ENCODE results near the gene ENOX1.

The ENOX1 gene

DNA sequence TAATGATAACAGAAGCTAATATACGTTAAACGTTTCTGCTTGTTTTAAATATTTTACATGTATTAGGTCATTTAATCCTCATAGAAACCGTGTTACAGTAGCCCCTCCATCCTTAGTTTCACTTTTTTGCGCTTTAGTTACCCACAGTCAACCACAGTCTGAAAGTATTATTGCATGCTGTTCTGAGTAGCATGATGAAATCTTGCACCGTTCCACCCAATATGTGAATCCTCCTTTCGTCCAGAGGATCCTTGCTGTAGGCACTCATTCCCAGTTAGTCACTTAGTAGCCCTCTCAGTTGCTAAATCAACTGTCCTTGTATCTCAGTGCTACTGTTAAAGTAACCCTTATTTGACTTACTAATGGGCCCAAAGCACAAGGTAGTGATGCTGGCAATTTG, 257.8 kb downstream of the ENOX1 start:
- DNase-seq, result no peak

DNA sequence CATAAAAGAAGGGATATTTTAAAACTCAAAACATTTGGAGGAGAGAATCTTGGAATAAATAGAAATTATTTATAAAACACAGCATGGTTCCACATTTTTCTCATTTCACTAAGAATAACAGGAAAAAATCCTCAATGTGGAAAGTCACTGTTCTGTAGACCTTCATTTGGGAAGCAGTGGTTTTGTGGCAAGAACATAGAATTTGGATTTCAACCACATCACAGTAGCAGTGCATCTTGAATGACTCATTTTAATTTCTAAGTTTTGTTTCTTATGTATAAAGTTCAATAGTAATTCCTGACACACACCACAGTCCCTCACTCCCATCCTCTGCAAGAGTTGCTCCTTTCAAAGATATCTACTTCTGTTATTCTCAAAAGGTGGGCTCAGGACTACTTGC, 264.0 kb downstream of the ENOX1 start:
- no peak for DNase-seq

DNA sequence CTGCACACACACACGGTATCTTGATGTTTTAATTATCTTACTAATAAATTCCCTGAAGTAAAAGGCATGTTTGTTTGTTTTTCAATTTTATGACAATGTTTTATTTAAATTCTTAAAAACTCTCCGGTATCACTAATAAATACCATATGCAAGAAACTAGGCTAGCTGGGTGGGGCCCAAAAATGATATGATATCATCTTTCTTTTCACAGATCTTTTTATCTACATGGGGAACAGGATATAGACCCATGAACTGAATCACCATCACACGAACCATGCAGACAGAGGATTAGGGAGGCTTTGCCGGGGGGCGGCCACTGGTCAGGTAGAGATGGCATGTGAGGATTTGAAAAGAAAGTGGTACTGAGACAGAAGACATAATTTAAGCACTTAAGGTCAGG, 266.4 kb downstream of the ENOX1 start:
- DNase-seq, result no peak

DNA sequence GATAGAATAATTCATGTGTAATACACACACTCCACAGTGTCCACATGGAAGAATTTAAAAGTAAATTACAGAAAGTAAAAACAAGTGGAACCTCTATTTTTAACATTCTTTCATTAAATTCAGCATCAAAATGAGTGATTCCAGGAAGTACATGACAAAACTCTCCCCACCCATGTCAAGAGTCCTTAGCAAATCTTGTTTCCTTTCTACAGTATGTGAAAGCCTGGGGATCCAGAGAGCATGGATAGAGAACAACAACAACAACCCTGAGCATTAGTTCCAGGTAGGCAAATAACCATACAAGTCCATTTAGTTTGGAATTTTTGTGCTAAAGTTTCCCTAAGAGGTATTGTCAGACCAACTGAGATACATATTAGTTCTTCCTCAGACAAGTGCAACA, 267.9 kb downstream of the ENOX1 start:
- DNase-seq, result no peak

DNA sequence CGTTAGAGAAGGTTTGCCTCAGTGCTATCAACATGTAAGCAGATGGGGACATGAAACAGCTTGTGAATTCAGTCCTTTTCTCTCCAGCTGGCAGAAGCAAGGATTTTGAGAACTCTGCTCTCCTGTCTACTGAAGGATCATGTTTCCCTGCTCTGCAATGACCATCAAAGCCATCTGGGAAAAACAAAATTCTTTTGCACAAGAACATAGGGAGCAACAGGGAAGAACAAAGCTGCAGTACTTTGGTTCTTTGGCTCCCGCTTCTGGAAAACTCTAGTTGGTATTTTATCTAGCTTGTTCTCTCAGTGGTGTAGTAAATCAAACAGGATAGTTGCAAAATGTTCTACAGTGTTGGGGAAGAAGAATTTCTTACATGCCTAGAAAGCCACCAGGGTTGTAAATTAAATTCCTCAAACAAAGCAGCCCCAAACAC, 270.4 kb downstream of the ENOX1 start:
- no peak for DNase-seq

DNA sequence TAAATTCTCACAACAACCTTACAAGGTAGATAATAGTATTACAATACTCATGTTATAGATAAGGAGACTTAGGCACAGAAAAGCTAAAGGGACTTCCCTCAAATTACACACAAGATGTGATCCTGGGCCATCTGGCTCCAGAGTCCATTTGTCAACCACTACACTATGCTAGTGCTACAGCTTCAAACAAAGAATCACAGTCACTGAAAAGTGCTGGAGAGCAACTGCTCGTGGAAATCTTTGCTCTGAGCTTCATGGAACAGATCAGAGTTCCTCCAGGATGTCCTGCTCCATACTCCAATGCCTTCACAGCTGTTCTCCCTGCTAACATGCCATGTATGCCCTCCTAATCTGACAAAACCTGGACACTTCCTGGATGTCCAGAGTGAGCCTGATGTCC, 271.2 kb downstream of the ENOX1 start:
- no peak for DNase-seq

DNA sequence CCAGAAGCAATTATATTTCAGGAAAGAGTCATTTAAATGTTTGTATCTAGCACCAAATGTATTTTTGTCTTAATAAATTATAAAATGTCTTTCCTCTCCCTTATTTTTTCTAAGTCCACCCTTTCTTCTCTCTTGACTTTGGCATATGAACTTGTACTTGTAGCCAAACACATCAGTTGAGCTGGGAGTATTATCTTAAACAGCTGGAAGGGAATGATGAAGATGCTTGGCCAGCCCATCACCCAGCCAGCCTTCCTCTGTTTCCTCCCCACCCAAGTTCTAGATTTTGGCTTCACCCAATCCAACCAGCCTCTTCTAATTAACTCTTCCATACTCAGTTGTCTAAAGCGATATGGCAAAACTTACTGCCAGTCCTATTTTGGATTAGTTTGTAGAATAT, 272.5 kb downstream of the ENOX1 start:
- DNase-seq, result no peak

DNA sequence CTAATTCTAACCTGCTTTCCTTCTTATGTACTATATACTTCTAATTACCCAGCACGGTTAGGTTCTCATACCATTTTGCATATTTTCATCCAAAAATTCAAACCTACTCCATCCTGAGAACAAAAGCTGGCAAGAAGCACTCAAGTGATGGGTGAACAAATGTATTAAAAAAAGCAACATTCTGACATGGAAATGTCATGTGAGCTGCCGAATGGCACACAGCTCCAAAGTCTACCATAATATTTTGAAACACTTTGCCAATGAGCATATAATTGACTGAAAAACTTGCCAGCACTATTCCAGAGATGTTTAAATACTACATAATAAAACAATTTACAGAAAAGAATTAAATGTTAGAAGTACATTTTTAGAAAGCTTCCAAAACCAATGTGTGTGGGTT, 274.6 kb downstream of the ENOX1 start:
- no peak for DNase-seq

DNA sequence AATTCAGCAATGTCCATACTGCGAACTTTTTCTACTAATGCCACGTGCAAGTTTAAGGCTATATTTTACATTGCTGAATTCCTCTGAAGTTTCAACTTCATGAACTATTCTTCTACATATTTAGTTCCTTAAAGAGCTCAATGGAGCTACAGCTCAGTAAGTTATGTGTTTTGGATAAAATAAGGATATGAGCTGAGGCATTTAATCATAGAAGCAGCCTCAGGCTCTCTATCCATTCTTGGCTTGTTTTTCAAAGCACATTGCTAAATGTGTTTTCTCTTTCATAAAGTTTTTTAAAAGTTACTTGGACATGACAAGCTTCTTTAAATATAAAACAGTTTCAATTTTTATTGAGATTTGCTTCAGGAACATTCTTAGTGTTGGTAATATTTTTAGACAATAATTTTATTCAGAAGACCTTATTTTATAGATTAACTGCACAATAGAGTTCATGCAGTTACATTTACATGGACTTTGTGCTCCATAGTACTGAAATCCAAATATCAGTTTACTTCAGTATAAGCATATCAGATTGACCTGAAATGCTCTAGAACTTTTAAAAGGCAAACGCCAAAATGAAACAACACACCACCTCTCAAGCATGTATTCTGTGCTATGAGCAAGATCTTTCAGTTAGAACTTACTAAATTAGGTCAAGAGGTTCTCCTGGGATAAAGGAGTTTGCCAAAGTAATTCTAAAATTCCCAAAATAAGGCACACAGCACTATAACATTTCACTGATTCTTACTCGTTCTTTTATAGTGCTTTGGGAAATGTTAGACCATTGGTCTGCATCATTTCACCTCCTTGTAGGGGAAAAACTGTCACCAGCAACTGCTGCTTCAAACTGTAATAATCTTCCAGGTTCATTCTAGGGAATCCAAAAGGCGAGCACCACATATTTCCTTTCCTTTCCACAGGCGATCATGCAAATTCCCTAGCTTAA, 275.5 kb downstream of the ENOX1 start:
- DNase-seq, result no peak

DNA sequence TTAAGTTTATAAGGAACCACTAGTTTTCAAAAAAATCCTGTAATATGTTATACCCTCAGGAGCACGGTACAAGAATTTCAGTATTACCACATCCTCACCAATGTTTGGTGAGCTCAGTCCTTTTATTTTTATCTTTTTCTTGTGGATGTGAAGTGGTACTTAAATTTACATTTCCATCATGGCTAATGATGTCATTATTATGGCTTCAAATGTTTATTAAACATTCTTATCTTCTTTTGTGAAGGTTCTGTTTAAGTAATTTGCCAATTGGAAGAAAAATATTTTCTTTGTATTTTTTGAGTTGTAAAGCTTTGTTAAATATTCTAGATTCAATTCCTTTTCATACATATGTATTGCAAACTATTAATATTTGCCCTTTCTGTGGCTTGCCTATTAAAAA, 291.0 kb downstream of the ENOX1 start:
- no peak for DNase-seq

DNA sequence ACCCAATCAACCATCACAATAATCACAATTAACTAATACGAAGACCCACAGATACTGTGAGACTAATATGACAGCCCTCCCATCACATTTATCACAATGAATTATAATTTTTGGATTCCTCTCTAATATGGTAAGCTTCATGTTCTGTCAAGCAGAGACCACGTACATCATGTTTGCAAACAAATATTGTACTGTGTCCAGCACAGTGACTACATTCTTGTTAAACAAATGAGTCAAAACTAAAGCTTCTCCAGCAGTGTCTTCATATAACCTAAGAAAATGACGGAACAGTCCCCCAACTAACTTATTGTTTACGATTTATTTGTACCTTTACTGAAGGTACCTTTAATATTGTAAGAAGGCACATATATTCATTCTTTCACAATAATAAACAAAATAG, 292.6 kb downstream of the ENOX1 start:
- DNase-seq, result no peak

DNA sequence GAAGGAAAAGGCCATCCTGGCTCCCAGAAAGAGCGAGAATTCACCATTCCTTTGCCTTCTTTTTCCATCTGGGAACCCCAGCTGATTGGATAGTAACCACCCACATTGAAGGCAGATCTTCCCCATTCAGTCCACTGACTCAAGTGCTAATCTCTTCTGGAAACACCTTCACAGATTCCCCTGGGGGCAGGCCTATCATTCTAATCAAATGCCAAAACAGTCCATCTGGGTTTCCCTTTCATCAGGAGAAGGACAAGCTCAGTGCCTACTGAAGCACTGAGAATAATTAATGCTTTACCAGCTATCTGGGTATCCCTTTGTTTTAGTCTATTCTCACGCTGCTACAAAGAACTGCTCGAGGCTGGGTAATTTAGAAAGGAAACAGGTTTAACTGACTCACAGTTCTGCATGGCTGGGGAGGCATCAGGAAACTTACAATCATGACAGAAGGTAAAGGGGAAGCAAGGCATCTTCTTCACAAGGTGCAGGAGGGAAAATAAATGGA, 293.2 kb downstream of the ENOX1 start:
- no peak for DNase-seq

DNA sequence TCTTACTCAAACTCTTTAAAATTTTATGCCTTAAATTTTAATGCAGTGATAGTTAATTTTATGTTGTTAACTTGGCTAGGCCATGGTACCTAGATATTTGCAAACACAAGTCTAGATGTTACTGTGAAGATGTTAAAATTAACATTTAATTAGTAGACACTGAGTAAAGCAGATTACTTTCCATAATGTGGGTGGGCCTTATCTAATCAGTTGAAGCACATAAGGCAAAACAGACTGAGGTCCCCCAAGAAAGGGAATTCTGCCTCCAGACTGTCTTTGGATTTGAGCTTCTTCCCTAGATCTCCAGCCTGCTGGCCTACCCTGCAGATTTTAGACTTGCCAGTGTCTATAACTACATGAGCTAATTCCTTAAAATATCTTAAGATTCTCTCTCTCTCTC, 294.0 kb downstream of the ENOX1 start:
- DNase-seq, result no peak

DNA sequence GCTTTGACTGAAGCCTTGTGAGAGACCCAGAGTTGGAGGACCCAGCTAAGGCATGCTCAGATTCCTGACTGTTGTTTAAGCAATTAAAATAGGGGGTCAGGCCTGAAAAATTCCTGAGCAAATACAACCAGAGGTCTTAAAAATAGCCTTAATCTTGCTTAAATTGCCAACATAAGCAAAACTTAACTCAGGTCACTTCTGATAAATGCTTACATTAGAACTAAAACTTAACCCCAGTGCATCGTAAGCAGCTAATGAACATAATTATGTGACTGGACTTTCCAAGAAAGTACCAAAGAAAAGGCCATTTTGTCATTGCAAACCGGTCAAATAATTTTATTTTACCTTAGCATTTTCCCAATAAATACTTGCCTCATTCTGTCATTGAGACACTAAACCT, 294.5 kb downstream of the ENOX1 start:
- DNase-seq, result no peak

DNA sequence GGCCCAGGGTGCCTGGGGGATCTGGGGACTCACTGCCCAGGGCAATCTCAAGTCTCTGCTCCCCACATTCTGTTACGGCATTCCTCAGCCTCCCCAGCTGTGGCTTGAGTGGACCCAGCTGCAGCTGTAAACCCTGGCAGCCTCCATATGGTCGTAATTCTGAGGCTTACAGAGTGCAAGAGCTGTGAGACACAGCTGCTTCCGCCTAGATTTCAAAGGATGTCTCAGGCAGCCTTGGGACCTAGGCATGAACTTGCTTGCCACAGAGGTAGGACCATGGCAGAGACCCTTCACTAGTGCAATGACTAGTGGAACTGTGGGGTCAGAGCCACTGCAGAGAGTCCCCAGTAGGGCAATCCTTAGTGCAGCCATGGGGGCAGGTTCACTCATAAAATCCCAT, 297.5 kb downstream of the ENOX1 start:
- no peak for DNase-seq

DNA sequence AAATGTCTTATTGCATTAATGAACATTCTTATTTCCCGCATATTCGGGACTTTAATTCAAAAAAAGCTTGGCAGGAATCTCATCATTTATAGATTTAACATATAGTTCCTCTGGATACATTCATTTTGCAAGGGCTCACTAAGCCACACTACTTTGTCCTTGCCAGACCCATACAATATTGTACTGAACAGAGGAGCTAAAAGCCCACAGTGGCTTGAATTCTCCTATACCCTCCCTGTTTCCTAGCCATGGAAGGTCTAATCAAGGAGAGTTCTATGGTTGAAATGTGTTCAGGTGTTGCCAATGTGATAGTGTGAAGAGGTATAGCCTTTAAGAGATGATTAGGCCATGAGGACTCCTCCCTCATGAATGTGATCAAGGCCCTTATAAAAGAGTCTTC, 298.9 kb downstream of the ENOX1 start:
- no peak for DNase-seq

DNA sequence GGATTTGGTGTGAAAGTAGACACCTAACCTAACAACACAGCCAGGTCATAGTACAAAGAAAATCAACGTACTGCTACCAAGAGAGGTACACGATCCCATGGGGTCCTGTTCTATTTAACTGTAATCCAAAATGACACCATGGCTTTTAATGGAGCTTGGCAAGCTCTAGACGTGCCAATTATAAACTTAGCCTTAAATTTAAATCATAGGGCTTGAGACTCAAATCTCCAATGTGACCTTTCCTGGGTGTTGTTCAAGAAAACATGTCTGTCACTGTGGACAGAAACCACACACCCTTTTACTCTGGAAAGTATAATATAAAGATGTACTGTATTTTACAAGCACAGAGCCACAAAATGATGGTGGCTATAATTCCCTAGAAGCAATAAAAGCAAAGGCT, 299.3 kb downstream of the ENOX1 start:
- DNase-seq, result no peak

DNA sequence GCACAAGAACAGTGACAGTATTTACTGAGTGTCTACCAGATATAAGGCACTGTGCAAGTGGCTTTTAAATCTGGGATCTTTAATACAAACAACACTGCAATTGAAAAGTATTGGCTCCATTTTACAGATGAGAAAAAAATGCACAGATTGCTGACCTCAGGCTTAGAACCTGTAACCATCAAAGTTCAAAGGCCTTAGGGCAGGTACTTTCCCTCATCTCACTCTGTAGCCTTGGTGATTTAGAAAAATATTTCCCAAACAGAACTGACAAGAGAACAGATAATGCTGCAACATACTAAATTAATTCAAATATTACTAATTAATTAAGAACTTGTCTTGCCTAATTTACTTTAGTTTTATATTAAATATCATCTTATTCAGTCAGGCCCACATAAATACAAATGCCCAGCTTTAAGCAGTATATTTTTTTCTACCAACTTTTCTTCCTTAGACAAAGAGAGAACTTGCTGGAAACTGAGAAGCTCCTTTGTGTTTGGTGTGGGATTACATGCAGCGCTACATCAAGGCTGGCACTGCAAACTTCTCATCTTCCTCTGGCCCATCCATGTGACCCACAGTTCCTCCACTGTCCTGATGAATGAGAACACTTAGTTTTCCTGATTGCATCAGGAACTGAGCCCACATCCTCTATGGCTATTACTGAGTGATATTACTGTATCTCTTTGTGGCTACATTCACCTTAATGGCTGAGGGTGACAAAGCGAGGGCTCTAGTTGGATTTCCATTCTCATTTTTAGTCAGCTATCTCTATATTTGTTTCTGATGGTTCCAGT, 302.1 kb downstream of the ENOX1 start:
- peak; percentile 21 for DNase-seq

DNA sequence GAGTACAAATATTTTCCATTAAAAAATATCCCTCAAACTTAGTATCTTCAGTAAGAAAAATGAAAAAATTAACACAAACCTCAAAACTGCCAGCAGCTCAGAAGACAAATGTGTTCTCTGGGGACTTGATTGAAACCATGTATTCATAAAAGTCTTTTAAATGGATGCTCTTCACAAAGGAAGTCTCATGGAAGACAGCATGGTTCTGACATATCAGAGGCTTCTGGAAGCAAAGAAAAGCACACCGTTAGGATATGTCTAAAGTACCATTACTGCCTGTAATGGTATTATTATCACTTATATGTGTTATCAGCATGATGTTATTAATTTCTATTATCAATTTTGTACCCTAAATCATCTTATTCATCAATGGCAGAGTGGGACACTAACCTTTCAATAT, 302.8 kb downstream of the ENOX1 start:
- DNase-seq, result no peak

DNA sequence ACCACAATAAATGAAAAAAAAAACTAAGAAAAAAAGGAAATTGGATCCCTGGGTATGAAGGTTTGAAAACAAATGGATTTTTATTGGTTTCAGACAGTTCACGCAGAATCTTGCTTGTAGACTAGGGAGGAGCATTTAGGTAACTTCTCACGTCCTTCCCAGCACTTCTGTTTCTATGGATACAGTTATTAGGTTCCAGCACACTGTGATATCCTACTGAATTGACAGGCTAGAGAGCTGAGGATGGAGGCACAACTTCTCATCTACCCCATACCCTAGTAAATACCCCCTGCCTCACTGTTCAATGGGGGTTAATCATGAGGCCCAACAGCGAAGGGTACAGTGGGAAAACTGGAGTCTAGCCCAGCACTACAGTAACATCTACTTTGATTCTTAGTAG, 304.1 kb downstream of the ENOX1 start:
- DNase-seq, result no peak

DNA sequence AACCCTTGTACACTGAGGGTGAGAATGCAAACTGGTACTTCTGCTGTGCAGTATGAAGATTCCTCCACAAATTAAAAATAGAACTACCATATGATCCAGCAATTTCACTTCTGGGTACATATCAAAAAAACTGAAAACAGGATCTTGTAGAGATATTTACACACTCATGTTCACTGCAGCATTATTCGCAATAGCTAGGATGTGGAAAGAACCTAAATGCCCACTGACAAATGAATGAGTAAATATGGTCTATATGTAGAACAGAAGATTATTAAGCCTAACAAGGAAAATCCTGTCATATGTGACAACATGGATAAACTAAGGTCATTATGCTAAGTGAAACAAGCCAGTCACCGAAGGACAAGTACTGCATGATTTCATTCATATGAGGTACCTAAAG, 304.7 kb downstream of the ENOX1 start:
- no peak for DNase-seq

DNA sequence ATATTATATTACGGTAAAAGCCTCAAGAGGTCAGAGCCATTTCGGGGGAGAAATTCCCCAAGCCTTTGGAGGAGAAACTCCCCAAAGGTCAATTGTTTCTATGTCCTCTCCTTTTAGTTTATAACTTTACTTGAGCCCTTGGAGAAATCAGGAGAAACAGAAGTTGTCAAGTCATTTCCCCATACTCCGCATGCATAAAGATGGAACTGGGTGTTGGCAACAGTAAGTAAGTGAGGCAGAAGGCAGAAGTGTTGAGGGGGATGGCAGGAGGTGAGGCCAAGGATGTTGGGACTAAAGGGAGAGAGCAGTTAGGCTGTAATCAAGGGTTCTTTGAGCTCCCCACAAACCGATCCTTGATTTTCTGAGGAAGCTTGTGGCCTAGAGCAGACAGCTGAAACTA, 307.9 kb downstream of the ENOX1 start:
- no peak for DNase-seq

DNA sequence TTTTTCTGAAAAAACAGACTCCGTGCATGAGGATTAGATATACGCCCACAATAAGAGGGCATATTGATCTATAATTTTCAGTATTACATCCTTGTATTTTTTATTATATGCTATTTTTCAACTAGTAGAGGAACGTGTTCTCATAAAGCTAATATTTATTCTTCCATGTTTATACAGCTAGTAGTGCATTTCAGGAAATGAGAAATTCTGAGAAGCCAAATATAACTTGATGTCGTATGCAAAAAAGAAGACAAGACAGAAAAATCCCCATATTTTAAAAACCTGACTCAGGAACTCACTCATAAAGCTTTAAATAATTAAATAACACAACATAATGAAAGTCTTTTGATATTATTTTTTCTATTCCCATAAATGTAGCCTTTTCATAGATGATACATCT, 308.6 kb downstream of the ENOX1 start:
- no peak for DNase-seq

DNA sequence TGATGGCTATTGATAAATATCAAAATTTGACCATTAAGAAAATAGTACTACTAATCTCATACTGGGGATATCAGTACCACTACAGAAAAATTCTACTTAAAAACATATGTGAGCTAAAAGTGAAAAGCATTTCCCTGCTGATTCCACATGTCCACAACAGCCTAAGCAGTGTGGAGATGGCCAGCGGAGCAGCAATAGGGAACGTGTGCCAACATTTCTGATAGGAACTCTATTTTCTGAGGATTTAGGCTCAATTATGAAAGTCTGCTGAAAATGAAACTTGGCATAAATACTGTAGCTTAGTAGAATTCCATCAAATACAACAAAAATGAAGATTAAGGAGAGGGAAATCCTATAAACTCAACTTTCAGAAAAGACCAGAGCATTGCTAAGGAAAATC, 311.6 kb downstream of the ENOX1 start:
- DNase-seq, result no peak
